SHP77 (cell line): ENCODE data around the gene ETV1.

ENCODE experiments used
- DNase-seq, 2 experiments: peaks; one replicate each; lab custom pipeline; 2025; lab: John Stamatoyannopoulos, UW

Gene ETV1

GRCh38 chr7:13989126-13989948 lies at the start of gene ETV1:
Gene ETV1 (minus strand): TSS chr7:13989666. CDS start chr7:13989052, 614 bp downstream.
- DNase-seq = peak; percentile 86 to 93

GRCh38 chr7:14024406-14024805 lies 34.9 kb upstream of the ETV1 start:
- no peak for DNase-seq

GRCh38 chr7:14023838-14024237 lies 34.4 kb upstream of the ETV1 start:
- DNase-seq = no peak

GRCh38 chr7:14023342-14023741 lies 33.9 kb upstream of the ETV1 start:
- no peak for DNase-seq

GRCh38 chr7:14021069-14021468 lies 31.6 kb upstream of the ETV1 start:
- no peak for DNase-seq

- DNase-seq = no peak
These were observed 31.0 kb upstream of the ETV1 start for GRCh38 chr7:14020339-14020900.

GRCh38 chr7:14018751-14019150 lies 29.3 kb upstream of the ETV1 start:
- no peak for DNase-seq

GRCh38 chr7:14016950-14017349 lies 27.5 kb upstream of the ETV1 start:
- DNase-seq = no peak

GRCh38 chr7:14013898-14014297 lies 24.4 kb upstream of the ETV1 start:
- DNase-seq = no peak

GRCh38 chr7:14009453-14010418 lies 20.3 kb upstream of the ETV1 start:
- no peak for DNase-seq

- DNase-seq = no peak
These were observed 11.7 kb upstream of the ETV1 start for GRCh38 chr7:14001139-14001538.

GRCh38 chr7:14000247-14000646 lies 10.8 kb upstream of the ETV1 start:
- DNase-seq = no peak

- DNase-seq = no peak
These were observed 9.4 kb upstream of the ETV1 start for GRCh38 chr7:13998866-13999265.

GRCh38 chr7:13992596-13992964 lies 3.1 kb upstream of the ETV1 start:
- no peak for DNase-seq

- no peak for DNase-seq
These were observed 2.5 kb upstream of the ETV1 start for GRCh38 chr7:13991791-13992595.

- DNase-seq = peak; percentile 99 to 100
These were observed 1.7 kb upstream of the ETV1 start for GRCh38 chr7:13990984-13991790.

GRCh38 chr7:13990319-13990983 lies 985 bp upstream of the ETV1 start:
- DNase-seq = peak; percentile 98

- no peak for DNase-seq
These were observed 461 bp upstream of the ETV1 start for GRCh38 chr7:13989949-13990305.

- peak; percentile 54 to 66 for DNase-seq
These were observed 738 bp downstream of the ETV1 start for GRCh38 chr7:13988731-13989125.

GRCh38 chr7:13988065-13988464 lies 1.4 kb downstream of the ETV1 start:
- DNase-seq = peak in 1 of 2 experiments; percentile 30
